ENCODE data around the gene FERMT2.

- no peak for TF ChIP-seq CTCF (IDR thresholded peaks at IDR 0.05)
- TF ChIP-seq POLR2A (IDR thresholded peaks at IDR 0.05): no peak
- TF ChIP-seq EP300 (IDR thresholded peaks at IDR 0.05): no peak
These were observed 45.6 kb upstream of the FERMT2 start for GRCh38 chr14:52996493-52996892.
